Sigmoid colon (tissue), 7 donors: Measurements from ENCODE around the gene TJP2. TPM values are rescaled to one million over a fixed set of nuclear protein-coding genes. Genes with fewer than 3 reads are reported as not detected.
A peak's percentile ranks its signal among the peaks of the same experiment; 100 is the strongest.

ENCODE experiments used
- DNase-seq: peaks from one replicate; pipeline ENCODE4 v3.0.0-alpha.2; 2019
- H3K27ac ChIP-seq, 4 donors: fragments of 200-600 bp; sonication (generic); one replicate each; pipeline ENCODE4 v1.5.1; 2016 to 2019; ENCODE audit warnings: mild to moderate bottlenecking in 1 of 4
- H3K27me3 ChIP-seq, 3 donors: fragments of 200-600 bp; sonication (generic); one replicate each; pipeline ENCODE4 v1.5.1; 2019; ENCODE audit warnings: mild to moderate bottlenecking in 1 of 3
- H3K36me3 ChIP-seq, 4 donors: fragments of 200-600 bp; sonication (generic); one replicate each; pipeline ENCODE4 v1.5.1; 2016 to 2019
- H3K4me1 ChIP-seq, 4 donors: fragments of 200-600 bp; sonication (generic); one replicate each; pipeline ENCODE4 v1.5.1; 2017 to 2019
- H3K4me3 ChIP-seq, 4 donors: fragments of 200-600 bp; sonication (generic); one replicate each; pipeline ENCODE4 v1.5.1; 2017 to 2019; ENCODE audit warnings: mild to moderate bottlenecking in 2 of 4, moderate library complexity in 1 of 4
- H3K9me3 ChIP-seq, 4 donors: fragments of 200-600 bp in 3 of 4; sonication (generic) in 3 of 4; one replicate each; pipeline versions ENCODE4 v1.5.1 to v1.6.1; 2013 to 2019
- CTCF ChIP-seq, 4 experiments: fragments of 450-650 bp in 3 of 4; fragments of 200-600 bp in 1 of 4; IDR thresholded peaks; one replicate each; pipeline ENCODE4 v1.5.1; 2016 to 2019; ENCODE audit warnings: antibody characterized with exemption in 4 of 4, mild to moderate bottlenecking in 3 of 4, moderate library complexity in 2 of 4
- EP300 ChIP-seq, 4 donors: sonication (generic); formaldehyde crosslinking; IDR thresholded peaks; one replicate each; pipeline ENCODE4 v1.6.1; 2017; ENCODE audit warnings: antibody characterized with exemption in 4 of 4
- POLR2A ChIP-seq, 2 donors: fragments of 450-650 bp; IDR thresholded peaks; one replicate each; pipeline ENCODE4 v1.6.1; 2016; ENCODE audit warnings: antibody characterized with exemption in 2 of 2, mild to moderate bottlenecking in 2 of 2, moderate library complexity in 2 of 2
- POLR2AphosphoS5 ChIP-seq, 4 donors: sonication (generic); formaldehyde crosslinking; IDR thresholded peaks; one replicate each; pipeline ENCODE4 v1.6.1; 2017; ENCODE audit warnings: antibody characterized with exemption in 4 of 4
- WGBS, 2 donors: extraction: QIAGEN DNeasy Blood & Tissue Kit; methylation state at CpG; one replicate each; pipeline ENCODE4 v1.1.7; 2013; 5-methylcytosine and 5-hydroxymethylcytosine counted together
- intact Hi-C: fragments of 100-400 bp; cut with DNase I; formaldehyde crosslinking; loops from one replicate; pipeline ENCODE4 v1.15.1; 2023
- polyA plus RNA-seq, 3 donors: library from polyadenylated mRNA; stranded (reverse); fragments of 200-250 nt; gene quantifications; one replicate each; pipeline ENCODE4 v1.2.3, GENCODE V29; 2013
- total RNA-seq, 4 donors: library from RNA; depleted of rRNA; stranded (reverse); fragments of >200 nt; gene quantifications; one replicate each; pipeline ENCODE4 v1.1.0, GENCODE V29; 2016
- donor health status: healthy with polysubstance abuse.
- donor health status: Bipolar disorder and iron deficiency.
- donor health status: healthy.

The TJP2 gene
- total and polyA plus RNA-seq, 7 donors, result 16.1 to 46.5 (median 27.8) TPM

GRCh38 chr9:69149321-69149807 is 24.7 kb upstream of the TJP2 start:
- intact Hi-C loops, result loop anchor here (5.0 kb wide), 1 partner anchor 53 kb away; no protein-coding TSS in a partner anchor
- Histone ChIP-seq H3K4me1 (peaks cover 0 to 13% (median 6%) of the 10 kb centered on the region in 4 donors), H3K4me3 (no peak overlapping the region), H3K9me3 (no peaks in the 10 kb centered on the region), H3K27ac (peak overlapping the region in 2 of 4 donors; percentile 7 to 61), H3K36me3 (no peaks in the 10 kb centered on the region), H3K27me3 (no peaks in the 10 kb centered on the region)
- WGBS, 2 donors, result 41 to 43% methylated on average over 7 of the region's 7 CpGs
- no peak for DNase-seq
- TF ChIP-seq EP300 (IDR thresholded peaks at IDR 0.05) (no peak), CTCF (IDR thresholded peaks at IDR 0.05) (peak in 1 of 4 experiments; percentile 24)

- intact Hi-C loops, result no loop called here
- 86% methylated on average over 7 of the region's 7 CpGs for WGBS, 2 donors
- no peaks in the 10 kb centered on the region for H3K9me3 ChIP-seq
- no peaks in the 10 kb centered on the region for H3K27me3 ChIP-seq
- no peak overlapping the region for H3K4me3 ChIP-seq
- H3K36me3 ChIP-seq, result no peaks in the 10 kb centered on the region
- peaks cover 0 to 13% (median 6%) of the 10 kb centered on the region in 4 donors for H3K4me1 ChIP-seq
- no peak overlapping the region for H3K27ac ChIP-seq
- DNase-seq, result no peak
- TF ChIP-seq CTCF (IDR thresholded peaks at IDR 0.05) (no peak), POLR2AphosphoS5 (IDR thresholded peaks at IDR 0.05) (no peak), EP300 (IDR thresholded peaks at IDR 0.05) (no peak), POLR2A (IDR thresholded peaks at IDR 0.05) (no peak)
These were observed 22.6 kb upstream of the TJP2 start for GRCh38 chr9:69151506-69151905.

GRCh38 chr9:69153707-69154521 is 20.2 kb upstream of the TJP2 start:
- H3K9me3 ChIP-seq, result no peaks in the 10 kb centered on the region
- DNase-seq, result no peak
- no peaks in the 10 kb centered on the region for H3K27me3 ChIP-seq
- no peaks in the 10 kb centered on the region for H3K36me3 ChIP-seq
- TF ChIP-seq CTCF (IDR thresholded peaks at IDR 0.05) (no peak), POLR2A (IDR thresholded peaks at IDR 0.05) (no peak), POLR2AphosphoS5 (IDR thresholded peaks at IDR 0.05) (no peak), EP300 (IDR thresholded peaks at IDR 0.05) (no peak)
- intact Hi-C loops, result no loop called here
- no peak overlapping the region for H3K27ac ChIP-seq
- H3K4me1 ChIP-seq, result peaks cover 0 to 13% (median 6%) of the 10 kb centered on the region in 4 donors
- WGBS, 2 donors, result 88 to 94% methylated on average over 9 of the region's 9 CpGs
- H3K4me3 ChIP-seq, result no peak overlapping the region

- no peaks in the 10 kb centered on the region for H3K27me3 ChIP-seq
- H3K27ac ChIP-seq, result no peak overlapping the region
- peaks cover 0 to 7% (median 2%) of the 10 kb centered on the region in 4 donors for H3K4me1 ChIP-seq
- no peak for DNase-seq
- H3K4me3 ChIP-seq, result no peak overlapping the region
- H3K9me3 ChIP-seq, result no peaks in the 10 kb centered on the region
- 85 to 86% methylated on average over 8 of the region's 8 CpGs for WGBS, 2 donors
- TF ChIP-seq POLR2A (IDR thresholded peaks at IDR 0.05), result no peak
- TF ChIP-seq EP300 (IDR thresholded peaks at IDR 0.05), result no peak
- no peak for TF ChIP-seq POLR2AphosphoS5 (IDR thresholded peaks at IDR 0.05)
- no peak for TF ChIP-seq CTCF (IDR thresholded peaks at IDR 0.05)
- H3K36me3 ChIP-seq, result no peaks in the 10 kb centered on the region
- intact Hi-C loops, result no loop called here
These were observed 18.6 kb upstream of the TJP2 start for GRCh38 chr9:69155341-69156030.
